Measurements from ENCODE around the gene EIF1B.
A peak's percentile ranks its signal among the peaks of the same experiment; 100 is the strongest.
"Not testable (repeated sequence)": the region's sequence is repeated elsewhere in the genome, so short reads cannot be mapped to it uniquely, and the experiment has no call there.

Gene EIF1B

GRCh38 chr3:40309418-40309924, at the start of gene EIF1B:
EIF1B (plus strand) TSS chr3:40309707; CDS start chr3:40309942, 235 bp downstream.
- peak; percentile 99 for DNase-seq (ENCODE audit: low spot score)

DNA sequence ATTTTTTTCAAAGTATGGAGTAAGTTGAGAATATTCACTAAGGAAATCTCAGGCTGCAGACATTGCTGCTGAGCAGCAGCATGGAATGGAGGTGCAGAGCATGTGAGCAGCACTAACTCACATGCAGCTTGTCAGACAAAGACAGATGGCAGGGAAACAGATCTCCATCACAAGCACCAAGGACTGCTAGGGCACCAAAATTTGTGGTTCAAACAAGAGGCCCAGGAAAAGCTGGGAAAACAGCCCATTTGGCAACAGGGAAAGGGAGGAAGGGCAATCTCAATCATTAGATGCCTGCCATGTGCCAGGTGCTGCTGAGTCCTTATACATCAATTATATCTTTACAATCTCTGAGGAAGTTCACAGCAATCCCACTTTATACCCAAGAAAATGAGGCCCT, 47.2 kb upstream of the EIF1B start:
- no peak for DNase-seq (ENCODE audit: low spot score)

DNA sequence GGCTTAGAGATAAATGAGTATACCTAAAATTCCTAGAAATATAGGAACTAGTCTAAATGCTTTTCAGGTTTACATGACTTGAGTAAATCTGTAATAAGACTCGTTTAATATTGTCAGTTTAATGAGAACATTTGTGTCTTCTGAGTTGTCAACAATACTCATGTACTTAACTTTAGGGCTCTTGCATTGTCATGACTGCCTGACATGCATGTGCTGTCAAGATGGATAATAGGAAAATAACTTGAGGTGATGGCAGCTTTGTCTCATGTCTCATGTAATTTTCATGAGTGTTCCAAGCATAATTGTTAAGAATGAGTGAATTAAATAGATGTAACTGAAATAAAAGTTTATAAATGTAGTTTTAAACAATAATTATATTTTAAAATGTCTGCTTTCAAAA, 45.1 kb upstream of the EIF1B start:
- no peak for DNase-seq (ENCODE audit: low spot score)

DNA sequence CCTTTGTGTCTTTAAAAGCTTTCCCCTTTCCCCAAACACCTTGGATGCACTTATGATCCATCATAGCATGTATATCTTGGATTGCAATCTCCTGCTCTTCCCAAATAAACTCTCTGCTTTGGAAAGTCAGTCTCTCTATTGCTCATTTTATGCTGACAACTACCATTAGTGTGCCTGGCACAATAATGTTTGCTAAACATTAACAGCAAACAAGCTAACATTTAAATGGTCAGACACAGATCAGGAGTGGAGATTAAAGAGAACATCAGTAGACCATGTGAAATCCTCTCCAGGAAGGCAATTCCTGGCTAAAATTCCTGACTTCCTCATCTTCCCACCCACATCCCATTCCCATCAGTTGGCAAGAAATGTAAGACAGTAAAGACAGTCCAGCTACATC, 44.3 kb upstream of the EIF1B start:
- no peak for DNase-seq (ENCODE audit: low spot score)

DNA sequence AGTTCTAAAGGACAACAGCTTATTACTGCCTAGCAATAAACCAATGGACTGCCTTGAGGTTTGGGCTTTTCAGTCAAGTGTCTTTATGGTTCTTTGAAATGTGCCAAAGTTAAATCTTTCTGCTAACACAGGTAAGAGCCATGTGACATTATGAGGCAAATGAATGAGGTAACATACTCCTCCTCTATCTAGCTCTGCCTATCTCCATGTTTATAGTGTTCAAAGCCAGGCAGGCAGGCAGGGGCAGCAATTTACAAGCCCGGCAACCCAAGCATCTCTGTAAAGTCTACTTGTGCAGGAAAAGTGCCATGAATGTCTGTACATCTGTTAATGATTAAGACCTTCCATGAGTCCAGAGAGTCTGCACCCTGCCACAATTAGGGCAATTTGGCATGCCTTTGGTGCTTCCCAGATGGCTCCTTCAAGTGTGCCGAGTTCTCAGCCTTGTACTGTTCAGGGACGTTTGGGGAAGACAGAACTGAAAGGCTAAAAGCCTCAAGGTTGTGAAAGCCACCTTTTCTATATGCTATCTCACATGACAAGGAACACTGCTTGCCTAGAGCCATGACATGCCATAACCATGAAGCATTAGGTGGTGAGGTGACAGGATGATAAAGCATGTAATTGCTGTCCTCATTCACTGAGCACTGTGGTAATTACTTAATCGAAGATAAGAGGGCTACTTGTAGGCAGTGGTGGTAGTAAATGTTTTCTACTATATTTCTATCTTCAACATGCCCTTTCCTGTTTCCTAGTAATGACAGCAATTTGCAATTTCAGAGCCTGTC, 41.4 kb upstream of the EIF1B start:
- DNase-seq (ENCODE audit: low spot score), result no peak

GRCh38 chr3:40268802-40269524, 40.5 kb upstream of the EIF1B start:
- no peak for DNase-seq (ENCODE audit: low spot score)

- DNase-seq (ENCODE audit: low spot score), result no peak
These were observed 30.7 kb upstream of the EIF1B start for GRCh38 chr3:40278791-40279190.

DNA sequence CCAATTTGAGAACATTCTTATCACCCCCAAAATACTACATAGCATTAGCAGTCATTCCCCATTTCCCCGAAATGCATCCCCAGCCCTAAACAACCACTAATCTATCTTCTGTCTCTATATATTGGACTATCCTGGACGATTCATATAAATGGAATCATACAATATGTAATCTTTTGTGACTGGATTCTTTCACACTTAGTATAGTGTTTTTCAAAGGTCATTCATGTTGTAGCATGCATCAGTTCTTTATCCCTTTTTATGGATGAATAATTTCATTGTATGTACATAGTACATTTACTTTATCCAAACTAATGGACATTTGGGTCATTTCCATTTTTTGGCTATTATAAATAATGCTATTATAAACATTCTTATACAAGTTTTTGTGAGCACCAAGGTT, 27.5 kb upstream of the EIF1B start:
- no peak for DNase-seq (ENCODE audit: low spot score)

DNA sequence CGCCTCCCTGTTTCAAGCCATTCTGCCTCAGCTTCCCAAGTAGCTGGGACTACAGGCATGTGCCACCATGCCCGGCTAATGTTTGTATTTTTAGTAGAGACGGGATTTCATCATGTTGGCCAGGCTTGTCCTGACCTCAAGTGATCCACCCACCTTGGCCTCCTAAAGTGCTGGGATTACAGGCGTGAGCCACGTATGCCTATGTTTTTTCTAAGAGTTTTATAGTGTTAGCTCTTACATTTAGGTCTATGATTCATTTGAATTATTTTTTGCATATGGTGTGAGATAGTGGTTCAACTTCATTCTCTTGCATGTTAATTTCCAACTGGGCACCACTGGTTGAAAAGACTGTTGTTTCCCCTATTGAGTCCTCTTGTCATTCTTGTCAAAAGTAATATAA, 26.4 kb upstream of the EIF1B start:
- not testable (repeated sequence) for DNase-seq (ENCODE audit: low spot score)

GRCh38 chr3:40287248-40287647, 22.3 kb upstream of the EIF1B start:
- no peak for DNase-seq (ENCODE audit: low spot score)

DNA sequence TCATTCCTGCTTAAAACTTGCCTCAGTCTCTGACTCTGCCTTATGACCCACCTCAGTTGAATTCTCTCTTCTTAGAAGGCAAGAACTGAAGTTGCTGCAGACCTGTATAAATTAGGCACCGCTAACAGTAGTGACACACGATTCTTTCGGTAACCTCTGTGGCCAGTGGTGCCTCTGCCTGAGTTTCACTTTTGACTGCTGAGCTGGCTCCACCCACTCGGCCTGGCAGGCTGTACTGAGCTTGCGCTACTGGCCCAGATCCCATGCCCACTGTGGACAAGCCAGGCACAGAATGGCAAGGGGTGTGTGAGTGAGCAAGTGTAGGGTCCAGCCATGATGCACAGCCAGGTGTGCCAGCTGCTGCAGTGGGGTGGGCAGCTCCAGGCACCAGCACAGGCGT, 19.1 kb upstream of the EIF1B start:
- DNase-seq (ENCODE audit: low spot score), result no peak

GRCh38 chr3:40291471-40291870, 18.0 kb upstream of the EIF1B start:
- DNase-seq (ENCODE audit: low spot score), result no peak

- no peak for DNase-seq (ENCODE audit: low spot score)
These were observed 16.7 kb upstream of the EIF1B start for GRCh38 chr3:40292637-40293349.

GRCh38 chr3:40294434-40294833, 15.1 kb upstream of the EIF1B start:
- no peak for DNase-seq (ENCODE audit: low spot score)

DNA sequence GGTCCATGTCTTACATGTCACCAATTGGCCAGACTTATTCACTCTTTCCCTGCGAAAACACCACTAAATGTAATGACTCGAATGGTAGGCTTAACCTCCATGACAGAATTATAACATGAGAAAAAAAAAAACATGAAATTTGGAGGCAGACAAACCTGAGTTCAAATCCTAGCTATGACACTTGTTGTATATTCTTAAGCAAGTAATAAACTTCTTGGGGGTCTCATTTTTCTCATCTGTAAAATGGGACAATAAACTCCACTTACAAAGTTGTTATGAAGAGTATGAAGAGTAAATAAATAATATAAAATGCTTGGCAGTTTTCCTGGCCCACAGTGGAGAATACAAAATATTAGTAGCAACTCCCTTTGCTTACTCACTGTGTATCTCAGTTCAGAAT, 11.4 kb upstream of the EIF1B start:
- DNase-seq (ENCODE audit: low spot score), result no peak

DNA sequence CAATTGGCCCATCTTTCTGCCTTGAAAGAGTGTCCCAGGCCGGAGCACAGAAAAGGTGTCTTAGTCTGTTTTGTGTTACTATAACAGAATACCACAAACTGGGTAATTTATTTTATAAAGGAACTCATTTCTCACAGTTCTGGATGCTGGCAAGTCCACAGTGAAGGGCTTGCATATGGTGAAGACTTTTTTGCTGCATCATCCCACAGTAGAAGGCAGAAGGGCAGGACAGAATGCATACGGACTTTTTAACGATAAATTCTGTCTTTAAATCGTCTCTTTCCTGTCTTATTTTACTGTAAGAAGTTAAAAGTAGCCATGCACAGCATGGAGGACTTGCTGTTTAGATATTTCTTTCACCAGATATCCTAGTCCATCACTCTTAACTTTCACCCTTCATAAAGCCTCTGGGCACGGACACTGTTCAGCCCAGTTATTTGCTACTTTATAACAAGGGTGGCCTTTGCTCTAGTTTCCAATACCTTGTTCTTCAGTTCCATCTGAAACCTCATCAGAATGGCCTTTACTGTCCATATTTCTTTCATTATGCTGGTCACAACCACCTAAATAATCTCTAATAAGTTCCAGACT, 10.3 kb upstream of the EIF1B start:
- DNase-seq (ENCODE audit: low spot score), result no peak

- DNase-seq (ENCODE audit: low spot score), result no peak
These were observed 9.7 kb upstream of the EIF1B start for GRCh38 chr3:40299721-40300335.

DNA sequence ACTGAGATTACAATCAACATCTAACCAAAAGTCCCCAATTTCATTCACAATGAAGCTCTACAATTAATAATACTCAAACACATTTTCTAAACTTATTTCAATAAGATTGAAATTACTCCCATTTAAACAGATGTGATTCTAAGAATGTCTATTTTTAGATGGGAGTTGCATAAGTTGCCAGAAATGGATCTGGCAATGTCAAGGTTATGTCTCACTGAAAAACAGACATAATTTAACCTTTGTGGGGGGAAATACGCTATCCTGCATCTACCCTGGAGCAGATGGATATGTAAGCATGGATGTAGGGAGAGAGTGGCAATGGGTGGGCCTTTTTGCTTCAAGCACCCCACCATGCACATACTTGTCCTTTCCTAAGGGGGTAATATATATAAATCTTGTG, 6.7 kb upstream of the EIF1B start:
- no peak for DNase-seq (ENCODE audit: low spot score)

DNA sequence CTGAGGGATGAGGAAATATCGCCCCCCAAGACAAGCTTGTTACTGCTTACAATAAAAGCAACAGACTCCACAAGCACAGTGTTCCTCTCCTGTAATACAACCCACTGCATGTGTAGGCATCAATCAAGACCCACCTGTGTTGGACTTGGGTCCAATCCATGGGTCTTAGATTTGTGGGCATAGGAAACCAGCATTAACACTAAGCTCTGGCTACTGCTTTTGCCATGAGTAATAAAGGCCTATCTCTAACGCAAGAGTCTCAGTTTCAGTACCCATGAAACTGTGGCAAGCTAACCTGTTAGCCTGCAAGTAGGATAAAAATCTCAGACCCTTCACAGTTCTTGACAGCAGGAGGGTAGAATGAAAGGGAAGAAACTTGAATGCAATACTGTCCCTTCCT, 5.2 kb upstream of the EIF1B start:
- DNase-seq (ENCODE audit: low spot score), result no peak

GRCh38 chr3:40306336-40306735, 3.2 kb upstream of the EIF1B start:
- DNase-seq (ENCODE audit: low spot score), result no peak

GRCh38 chr3:40307176-40307575, 2.3 kb upstream of the EIF1B start:
- no peak for DNase-seq (ENCODE audit: low spot score)
